Astrocyte (in vitro differentiated cells and primary cell): ENCODE results near the gene SUCNR1.

Experiments used
- CTCF ChIP-seq: IDR thresholded peaks from 2 replicates; pipeline ENCODE4 v1.5.1; 2011; ENCODE audit warnings: low read depth, mild to moderate bottlenecking, inconsistent platforms, low read length, moderate library complexity; ENCODE audit not compliant: insufficient read depth
- EZH2 ChIP-seq: IDR thresholded peaks from 2 replicates; pipeline ENCODE4 v1.6.1; 2012; ENCODE audit warnings: mild to moderate bottlenecking, low read length, inconsistent platforms; ENCODE audit not compliant: insufficient read depth

DNA sequence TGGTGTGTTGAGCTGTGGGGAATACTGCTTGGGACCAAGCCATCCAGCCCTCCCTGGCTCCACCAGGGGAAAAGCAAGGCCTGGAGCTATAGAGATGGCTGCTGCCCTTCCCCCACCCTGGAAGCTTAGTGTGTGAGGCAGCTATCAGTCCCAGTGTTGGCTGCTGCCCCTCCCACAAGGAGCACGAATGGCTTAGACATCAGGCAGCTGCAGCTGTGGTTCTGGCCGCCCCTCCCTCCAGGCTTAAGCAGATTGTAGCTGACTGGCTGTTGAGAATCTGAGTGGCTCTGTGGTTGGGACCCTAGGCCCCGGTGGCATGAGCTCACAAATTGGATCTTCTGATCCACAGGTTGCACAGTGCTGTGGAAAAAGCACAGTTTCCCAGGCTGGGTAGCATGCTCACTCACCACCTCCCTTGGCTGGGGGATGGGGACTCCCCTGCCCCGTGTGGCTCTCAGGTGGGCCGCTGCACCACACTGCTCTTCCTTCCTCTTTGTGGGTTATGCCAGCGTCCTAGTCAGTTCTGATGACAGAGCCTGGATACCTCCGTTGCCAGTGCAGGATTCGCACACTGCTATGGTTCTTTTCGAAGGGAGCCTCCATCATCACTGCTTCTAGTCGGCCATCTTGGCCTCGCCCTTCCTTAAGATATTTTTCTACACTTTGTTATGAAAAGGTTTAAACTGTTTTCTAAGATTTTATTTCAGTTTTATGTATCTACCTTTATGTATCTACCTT, 21.2 kb upstream of the SUCNR1 start:
- no peak for TF ChIP-seq CTCF
- TF ChIP-seq EZH2, result no peak
